Immature natural killer cell (primary cell): ENCODE data around the gene WNT2B. TPM values are rescaled to one million over a fixed set of nuclear protein-coding genes. Genes with fewer than 3 reads are reported as not detected.

Experiments
- DNase-seq, 3 donors: peaks; one replicate each; pipeline ENCODE4 v3.0.0; 2022; ENCODE audit warnings: mixed read lengths in 1 of 3
- H3K27ac Mint-ChIP-seq, 6 donors: one replicate each; pipeline ENCODE4 v1.8.0; 2020; ENCODE audit warnings: mixed read lengths in 6 of 6, mild to moderate bottlenecking in 5 of 6, inconsistent platforms in 4 of 6, moderate library complexity in 3 of 6
- H3K27me3 Mint-ChIP-seq, 3 donors: one replicate each; pipeline ENCODE4 v1.8.0; 2020 to 2021; ENCODE audit warnings: low read depth in 3 of 3, mild to moderate bottlenecking in 3 of 3, mixed read lengths in 3 of 3, moderate library complexity in 3 of 3, inconsistent platforms in 1 of 3
- H3K36me3 Mint-ChIP-seq, 3 donors: one replicate each; pipeline ENCODE4 v1.8.0; 2020; ENCODE audit warnings: mixed read lengths in 3 of 3, inconsistent platforms in 2 of 3, mild to moderate bottlenecking in 2 of 3
- H3K4me1 Mint-ChIP-seq, 2 donors: one replicate each; pipeline ENCODE4 v1.8.0; 2020; ENCODE audit warnings: inconsistent platforms in 2 of 2, mild to moderate bottlenecking in 2 of 2, mixed read lengths in 2 of 2, moderate library complexity in 1 of 2
- H3K4me3 Mint-ChIP-seq, 5 donors: one replicate each; pipeline ENCODE4 v1.8.0; 2020; ENCODE audit warnings: mild to moderate bottlenecking in 5 of 5, mixed read lengths in 5 of 5, inconsistent platforms in 3 of 5, moderate library complexity in 3 of 5
- H3K9me3 Mint-ChIP-seq, 6 donors: one replicate each; pipeline ENCODE4 v1.8.0; 2020; ENCODE audit warnings: mild to moderate bottlenecking in 6 of 6, mixed read lengths in 6 of 6, inconsistent platforms in 4 of 6, moderate library complexity in 3 of 6
- polyA plus RNA-seq, 3 donors: library from polyadenylated mRNA; unstranded; fragments of 300-500 nt; fragmentation: Illumina TruSeq; gene quantifications; one replicate each; pipeline ENCODE4 v1.2.3, GENCODE V29; 2021

Gene WNT2B
- polyA plus RNA-seq, 3 donors from 2014 or later: 0.03 TPM; not detected in 2

- H3K36me3 Mint-ChIP-seq: no peaks in the 10 kb centered on the region
- no peaks in the 10 kb centered on the region for H3K9me3 Mint-ChIP-seq
- H3K27me3 Mint-ChIP-seq: peaks cover 2 to 9% (median 3%) of the 10 kb centered on the region in 3 donors
- DNase-seq: no peak
- no peaks in the 10 kb centered on the region for H3K4me1 Mint-ChIP-seq
- no peak overlapping the region for H3K27ac Mint-ChIP-seq
- H3K4me3 Mint-ChIP-seq: no peak overlapping the region
Measured at GRCh38 chr1:112488141-112488540, 20.6 kb upstream of the WNT2B start.

GRCh38 chr1:112492076-112492475 is 16.7 kb upstream of the WNT2B start:
- Mint-ChIP-seq H3K27me3 (peaks cover 3 to 6% (median 3%) of the 10 kb centered on the region in 3 donors), H3K4me1 (no peaks in the 10 kb centered on the region), H3K4me3 (no peak overlapping the region), H3K27ac (no peak overlapping the region), H3K36me3 (peaks cover 0 to 4% (median 0%) of the 10 kb centered on the region in 3 donors), H3K9me3 (no peaks in the 10 kb centered on the region)
- DNase-seq: no peak

DNA sequence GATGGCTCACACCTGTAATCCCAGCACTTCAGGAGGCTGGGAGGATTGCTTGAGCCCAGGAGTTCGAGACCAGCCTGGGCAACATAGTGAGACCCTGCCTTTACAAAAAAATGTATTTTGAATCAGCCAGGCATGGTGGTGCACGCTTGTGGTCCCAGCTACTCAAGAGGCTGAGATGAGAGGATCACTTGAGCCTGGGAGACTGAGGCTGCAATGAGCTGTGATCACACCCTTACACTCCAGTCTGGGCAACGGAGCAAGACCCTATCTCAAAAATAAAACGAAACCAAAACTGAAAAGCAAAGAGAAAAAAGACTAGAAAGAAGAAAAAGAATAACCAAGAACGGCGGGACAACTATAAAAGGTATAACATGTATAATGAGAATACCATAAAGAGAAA is 15.4 kb upstream of the WNT2B start:
- no peak overlapping the region for H3K27ac Mint-ChIP-seq
- no peaks in the 10 kb centered on the region for H3K4me1 Mint-ChIP-seq
- H3K27me3 Mint-ChIP-seq: peaks cover 3 to 6% (median 3%) of the 10 kb centered on the region in 3 donors
- H3K4me3 Mint-ChIP-seq: no peak overlapping the region
- no peaks in the 10 kb centered on the region for H3K9me3 Mint-ChIP-seq
- peaks cover 0 to 4% (median 0%) of the 10 kb centered on the region in 3 donors for H3K36me3 Mint-ChIP-seq
- DNase-seq: no peak

DNA sequence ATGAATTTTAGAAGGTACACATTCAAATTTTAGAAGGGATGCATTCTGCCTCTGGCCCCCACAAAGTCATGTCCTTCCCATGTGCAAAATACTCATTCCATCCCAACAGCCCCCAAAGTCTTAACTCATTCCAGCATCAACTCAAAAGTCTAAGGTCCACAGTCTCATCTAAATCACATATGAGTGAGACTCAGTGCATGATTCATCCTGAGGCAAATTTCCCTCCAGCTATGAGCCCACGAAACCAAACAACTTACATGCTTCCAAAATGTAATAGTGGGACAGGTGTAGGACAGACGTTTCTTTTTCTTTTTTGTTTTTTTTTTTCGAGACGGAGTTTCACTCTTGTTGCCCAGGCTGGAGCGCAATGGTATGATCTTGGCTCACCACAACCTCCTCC is 12.5 kb upstream of the WNT2B start:
- Mint-ChIP-seq H3K4me3 (no peak overlapping the region), H3K36me3 (peaks cover 0 to 4% (median 0%) of the 10 kb centered on the region in 3 donors), H3K27me3 (peaks cover 1 to 8% (median 5%) of the 10 kb centered on the region in 3 donors), H3K9me3 (no peaks in the 10 kb centered on the region), H3K27ac (no peak overlapping the region), H3K4me1 (no peaks in the 10 kb centered on the region)
- DNase-seq: no peak

GRCh38 chr1:112501810-112502641 is 6.7 kb upstream of the WNT2B start:
- Mint-ChIP-seq H3K4me1 (peaks cover 0 to 5% of the 10 kb centered on the region in 2 donors), H3K27me3 (peaks cover 12 to 19% (median 16%) of the 10 kb centered on the region in 3 donors), H3K4me3 (peak overlapping the region; percentile 31 to 78 (median 70)), H3K27ac (no peak overlapping the region), H3K9me3 (peaks cover 0 to 2% (median 0%) of the 10 kb centered on the region in 6 donors), H3K36me3 (no peaks in the 10 kb centered on the region)
- peak; percentile 26 to 45 (median 38) for DNase-seq

- no peak overlapping the region for H3K27ac Mint-ChIP-seq
Measured at GRCh38 chr1:112502826-112503225, 5.9 kb upstream of the WNT2B start.

DNA sequence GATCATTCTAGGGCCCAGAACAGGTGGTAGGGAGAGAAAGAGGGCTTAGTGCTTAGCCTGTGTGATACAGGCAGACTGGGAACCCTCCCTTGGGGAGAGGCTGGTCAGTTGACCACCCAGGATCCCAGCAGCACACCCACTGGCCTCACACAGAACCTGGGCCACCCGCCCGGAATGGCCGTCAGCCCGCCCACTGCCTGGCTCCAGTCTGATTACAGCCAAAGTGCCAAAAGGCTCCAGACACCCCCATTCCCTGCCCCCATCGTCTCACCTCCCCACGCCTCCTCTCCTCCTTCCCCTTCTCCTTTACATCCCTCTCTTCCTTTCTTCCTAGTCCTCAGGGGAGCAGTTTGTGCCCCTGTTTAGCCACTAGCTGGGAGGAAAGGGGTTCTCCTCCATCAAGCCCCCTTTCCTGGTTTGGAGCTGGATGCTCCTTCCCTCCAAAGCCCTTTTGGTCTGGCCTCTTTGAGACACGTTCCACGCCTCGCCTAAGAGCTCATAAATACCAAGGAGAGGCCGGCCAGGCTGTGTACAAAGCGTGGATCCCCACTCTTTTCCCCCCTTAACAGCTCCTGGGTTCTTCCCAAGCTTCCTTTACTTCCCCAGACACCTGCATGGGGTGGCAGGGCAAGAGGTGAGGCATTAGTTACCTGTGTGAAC is 4.6 kb upstream of the WNT2B start:
- no peak overlapping the region for H3K4me3 Mint-ChIP-seq

More at GRCh38 chr1:112502826-112503225, 5.9 kb upstream of the WNT2B start:
- Mint-ChIP-seq H3K4me3 (peak overlapping the region in 2 of 5 donors; percentile 8), H3K9me3 (peaks cover 0 to 2% (median 0%) of the 10 kb centered on the region in 6 donors), H3K27me3 (peaks cover 16 to 20% (median 19%) of the 10 kb centered on the region in 3 donors), H3K4me1 (peaks cover 7 to 12% of the 10 kb centered on the region in 2 donors), H3K36me3 (no peaks in the 10 kb centered on the region)
- DNase-seq: no peak

DNA sequence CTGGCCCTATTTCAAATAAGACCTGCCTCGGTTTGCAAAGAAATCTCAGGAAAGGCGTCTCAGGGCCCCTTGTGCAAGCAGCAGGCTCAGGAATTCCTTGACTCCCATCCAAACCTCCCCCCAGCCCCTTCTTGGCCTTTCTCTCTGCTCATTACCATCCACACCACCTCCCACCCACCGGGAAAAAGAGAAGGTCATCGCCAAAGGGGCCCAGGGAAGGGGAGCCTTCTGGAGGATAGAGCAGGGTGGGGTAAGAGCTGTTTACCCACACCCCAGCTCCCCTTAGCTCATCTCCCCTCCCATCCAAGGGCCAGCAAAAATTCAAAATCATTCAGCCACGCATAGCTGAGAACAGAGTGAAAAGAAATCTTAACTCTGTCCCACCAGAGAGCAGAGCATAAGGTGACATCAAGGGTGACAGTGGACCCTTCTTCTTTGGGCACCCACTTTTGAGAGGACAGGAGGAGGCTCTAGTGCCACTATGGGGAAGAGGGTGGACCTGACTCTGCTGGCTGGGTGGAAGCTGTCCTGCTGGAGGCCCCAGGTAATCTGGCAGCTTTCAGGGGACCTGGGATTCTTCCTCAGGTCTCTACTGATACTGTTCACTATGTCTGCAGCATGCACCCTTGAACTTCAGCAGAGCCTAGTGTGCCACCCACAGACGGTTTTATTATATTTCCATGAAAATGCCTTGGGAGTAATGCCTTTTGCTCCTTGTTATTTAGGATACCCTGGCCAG is 3.9 kb upstream of the WNT2B start:
- H3K27ac Mint-ChIP-seq: no peak overlapping the region
- H3K27me3 Mint-ChIP-seq: peaks cover 16 to 20% (median 18%) of the 10 kb centered on the region in 3 donors
- H3K4me1 Mint-ChIP-seq: peaks cover 7 to 21% of the 10 kb centered on the region in 2 donors
- no peak for DNase-seq
- H3K4me3 Mint-ChIP-seq: no peak overlapping the region
- peaks cover 0 to 2% (median 0%) of the 10 kb centered on the region in 6 donors for H3K9me3 Mint-ChIP-seq
- H3K36me3 Mint-ChIP-seq: no peaks in the 10 kb centered on the region

More for the DNA sequence above, 4.6 kb upstream of the WNT2B start:
- no peak overlapping the region for H3K27ac Mint-ChIP-seq
- H3K36me3 Mint-ChIP-seq: no peaks in the 10 kb centered on the region
- peaks cover 7 to 18% of the 10 kb centered on the region in 2 donors for H3K4me1 Mint-ChIP-seq
- H3K9me3 Mint-ChIP-seq: peaks cover 0 to 2% (median 0%) of the 10 kb centered on the region in 6 donors
- peaks cover 14 to 20% (median 19%) of the 10 kb centered on the region in 3 donors for H3K27me3 Mint-ChIP-seq
- no peak for DNase-seq

DNA sequence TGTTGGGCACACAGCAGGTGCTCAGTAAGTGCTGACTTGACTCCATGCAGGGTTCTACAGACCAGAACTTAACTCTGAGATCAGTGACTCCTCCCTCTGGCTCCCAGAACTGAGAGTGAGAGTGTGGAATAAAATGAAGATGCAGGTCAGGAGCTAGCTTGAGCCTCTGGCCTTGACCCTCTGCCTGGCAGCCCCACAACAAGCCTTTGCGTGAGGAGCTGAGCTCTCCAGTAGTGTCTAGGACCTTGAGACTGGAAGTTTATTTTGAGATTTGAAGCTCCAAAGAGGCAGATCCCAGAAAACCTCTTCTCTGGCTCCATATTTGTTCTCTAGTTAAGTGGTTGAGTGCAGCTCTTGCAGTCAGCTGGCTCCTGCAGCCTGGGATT is 3.4 kb upstream of the WNT2B start:
- no peak overlapping the region for H3K4me3 Mint-ChIP-seq
- no peak for DNase-seq
- no peak overlapping the region for H3K27ac Mint-ChIP-seq
- peaks cover 16 to 22% (median 22%) of the 10 kb centered on the region in 3 donors for H3K27me3 Mint-ChIP-seq
- peaks cover 0 to 2% (median 0%) of the 10 kb centered on the region in 6 donors for H3K9me3 Mint-ChIP-seq
- peaks cover 7 to 21% of the 10 kb centered on the region in 2 donors for H3K4me1 Mint-ChIP-seq
- H3K36me3 Mint-ChIP-seq: no peaks in the 10 kb centered on the region

DNA sequence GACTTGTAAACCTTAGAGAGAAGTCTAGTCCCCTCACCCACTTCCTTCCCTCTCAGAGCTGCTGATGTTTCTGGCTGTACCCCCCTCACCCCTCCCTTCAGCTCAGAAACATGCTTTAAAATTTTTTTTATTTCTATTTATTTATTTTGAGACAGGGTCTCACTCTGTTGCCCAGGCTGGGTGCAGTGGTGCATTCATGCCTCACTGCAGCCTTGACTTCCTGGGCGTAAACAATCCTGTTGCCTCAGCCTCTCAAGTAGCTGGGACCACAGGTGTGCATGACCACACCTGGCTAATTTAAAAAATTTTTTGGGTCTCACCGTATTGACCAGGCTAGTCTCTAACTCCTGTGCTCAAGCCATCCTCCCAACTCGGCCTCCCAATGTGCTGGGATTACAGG is 2.9 kb upstream of the WNT2B start:
- H3K27ac Mint-ChIP-seq: no peak overlapping the region
- H3K27me3 Mint-ChIP-seq: peaks cover 16 to 22% (median 22%) of the 10 kb centered on the region in 3 donors
- peaks cover 7 to 21% of the 10 kb centered on the region in 2 donors for H3K4me1 Mint-ChIP-seq
- H3K9me3 Mint-ChIP-seq: peaks cover 0 to 2% (median 0%) of the 10 kb centered on the region in 6 donors
- no peaks in the 10 kb centered on the region for H3K36me3 Mint-ChIP-seq
- no peak overlapping the region for H3K4me3 Mint-ChIP-seq
- DNase-seq: no peak

- Mint-ChIP-seq H3K4me1 (peaks cover 7 to 21% of the 10 kb centered on the region in 2 donors), H3K27ac (no peak overlapping the region), H3K27me3 (peaks cover 12 to 22% (median 22%) of the 10 kb centered on the region in 3 donors), H3K36me3 (no peaks in the 10 kb centered on the region), H3K4me3 (no peak overlapping the region), H3K9me3 (peaks cover 0 to 2% (median 0%) of the 10 kb centered on the region in 6 donors)
- DNase-seq: no peak
Measured at GRCh38 chr1:112506306-112506705, 2.5 kb upstream of the WNT2B start.

- H3K9me3 Mint-ChIP-seq: peaks cover 0 to 2% (median 0%) of the 10 kb centered on the region in 6 donors
- H3K36me3 Mint-ChIP-seq: no peaks in the 10 kb centered on the region
- no peak overlapping the region for H3K27ac Mint-ChIP-seq
- peaks cover 7 to 19% of the 10 kb centered on the region in 2 donors for H3K4me1 Mint-ChIP-seq
- H3K27me3 Mint-ChIP-seq: peaks cover 7 to 22% (median 22%) of the 10 kb centered on the region in 3 donors
- peak overlapping the region in 1 of 5 donors; percentile 84 for H3K4me3 Mint-ChIP-seq
- DNase-seq: no peak
Measured at GRCh38 chr1:112506731-112507130, 2.0 kb upstream of the WNT2B start.

- Mint-ChIP-seq H3K9me3 (peaks cover 0 to 2% (median 0%) of the 10 kb centered on the region in 6 donors), H3K36me3 (no peaks in the 10 kb centered on the region), H3K27me3 (peaks cover 6 to 25% (median 22%) of the 10 kb centered on the region in 3 donors), H3K4me3 (peak overlapping the region; percentile 79 to 85 (median 84)), H3K4me1 (peaks cover 7 to 17% of the 10 kb centered on the region in 2 donors), H3K27ac (no peak overlapping the region)
- DNase-seq: no peak
Measured at GRCh38 chr1:112507336-112507735, 1.4 kb upstream of the WNT2B start.
